Common myeloid progenitor, CD34-positive (primary cell): ENCODE measurements around the gene TCAF2.
A peak's percentile ranks its signal among the peaks of the same experiment; 100 is the strongest.
"Not testable (repeated sequence)": the region's sequence is repeated elsewhere in the genome, so short reads cannot be mapped to it uniquely, and the experiment has no call there.

Source experiments
- CTCF ChIA-PET: fragments of 350-600 bp; sonication (Branson Sonifier 250); formaldehyde crosslinking; loops from one replicate; lab custom pipeline; 2021; ENCODE audit warnings: antibody characterized with exemption; lab: Charles Lee
- POLR2A ChIA-PET: fragments of 350-600 bp; sonication (Branson Sonifier 250); formaldehyde crosslinking; loops from one replicate; lab custom pipeline; 2021; ENCODE audit warnings: antibody characterized with exemption; lab: Charles Lee
- DNase-seq, 3 donors: peaks; one replicate each; pipeline versions ENCODE4 v3.0.0 to v3.0.0-alpha.2; 2013
- H3K27ac ChIP-seq, 2 experiments: 1 replicate in 1 of 2; 2 replicates in 1 of 2; pipeline ENCODE4 v1.7.0; 2013; ENCODE audit warnings: inconsistent platforms in 2 of 2, low read length in 2 of 2, mild to moderate bottlenecking in 2 of 2, low read depth in 1 of 2, moderate library complexity in 1 of 2; ENCODE audit not compliant: severe bottlenecking in 2 of 2, insufficient read depth in 1 of 2, poor library complexity in 1 of 2
- H3K27me3 ChIP-seq, 5 experiments: replicated peaks in 2 of 5; 1 replicate in 3 of 5; 2 replicates in 2 of 5; pipeline versions ENCODE4 v1.6.1 to v1.7.0; 2013; ENCODE audit warnings: low read length in 4 of 5, mild to moderate bottlenecking in 2 of 5, moderate library complexity in 2 of 5, inconsistent platforms in 1 of 5; ENCODE audit not compliant: insufficient read depth in 5 of 5, control insufficient read depth in 4 of 5
- H3K36me3 ChIP-seq, 4 experiments: 1 replicate in 2 of 4; 2 replicates in 2 of 4; pipeline versions ENCODE4 v1.6.1 to v1.7.0; 2013; ENCODE audit warnings: low read length in 3 of 4, control low read depth in 1 of 4, mild to moderate bottlenecking in 1 of 4; ENCODE audit not compliant: control insufficient read depth in 4 of 4, insufficient read depth in 4 of 4
- H3K4me1 ChIP-seq, 4 experiments: 1 replicate in 3 of 4; 2 replicates in 1 of 4; pipeline versions ENCODE4 v1.6.1 to v1.7.1; 2013; ENCODE audit warnings: low read length in 3 of 4, mild to moderate bottlenecking in 3 of 4, control low read depth in 1 of 4, inconsistent platforms in 1 of 4, moderate library complexity in 1 of 4; ENCODE audit not compliant: control insufficient read depth in 4 of 4, insufficient read depth in 4 of 4; ENCODE audit errors: control extremely low read depth in 1 of 4
- H3K4me3 ChIP-seq, 7 experiments: 1 replicate in 4 of 7; 2 replicates in 3 of 7; pipeline versions ENCODE4 v1.5.1 to v1.7.0; 2013; ENCODE audit warnings: mild to moderate bottlenecking in 7 of 7, low read length in 6 of 7, moderate library complexity in 6 of 7, inconsistent platforms in 2 of 7, low read depth in 2 of 7, control low read depth in 1 of 7; ENCODE audit not compliant: insufficient read depth in 4 of 7, control insufficient read depth in 1 of 7; ENCODE audit errors: extremely low read depth in 1 of 7
- H3K9me3 ChIP-seq, 5 experiments: 1 replicate in 4 of 5; 2 replicates in 1 of 5; pipeline versions ENCODE4 v1.6.1 to v1.7.1; 2013; ENCODE audit warnings: low read length in 4 of 5, mild to moderate bottlenecking in 2 of 5, inconsistent platforms in 1 of 5, low read depth in 1 of 5, moderate library complexity in 1 of 5; ENCODE audit not compliant: control insufficient read depth in 4 of 5, insufficient read depth in 2 of 5; ENCODE audit errors: control extremely low read depth in 1 of 5
- WGBS: methylation state at CpG from one replicate; pipeline ENCODE4 v1.1.5; 2013; ENCODE audit not compliant: insufficient coverage; 5-methylcytosine and 5-hydroxymethylcytosine counted together

TCAF2 gene

GRCh38 chr7:143615545-143615944 lies 5.2 kb upstream of the TCAF2 start:
- CTCF ChIA-PET, H3K4me3 ChIP-seq, POLR2A ChIA-PET, H3K27me3 ChIP-seq, H3K27ac ChIP-seq, H3K36me3 ChIP-seq, H3K4me1 ChIP-seq, H3K9me3 ChIP-seq: not testable (repeated sequence)
- peak in 1 of 3 donors; percentile 13 for DNase-seq
- WGBS: no CpG with 5 or more reads among the region's 6 CpGs

GRCh38 chr7:143617204-143617603 lies 3.6 kb upstream of the TCAF2 start:
- H3K27ac ChIP-seq, H3K9me3 ChIP-seq, H3K27me3 ChIP-seq, H3K36me3 ChIP-seq, DNase-seq, H3K4me1 ChIP-seq, CTCF ChIA-PET, POLR2A ChIA-PET, H3K4me3 ChIP-seq: not testable (repeated sequence)
- WGBS: no CpG with 5 or more reads among the region's 1 CpG

- WGBS: no CpG with 5 or more reads among the region's 23 CpGs
- H3K9me3 ChIP-seq, H3K36me3 ChIP-seq, H3K27ac ChIP-seq, DNase-seq, CTCF ChIA-PET, H3K4me3 ChIP-seq, H3K27me3 ChIP-seq, H3K4me1 ChIP-seq, POLR2A ChIA-PET: not testable (repeated sequence)
Observed at GRCh38 chr7:143620058-143620457, 716 bp upstream of the TCAF2 start.

- H3K4me3 ChIP-seq, POLR2A ChIA-PET, H3K4me1 ChIP-seq, H3K27me3 ChIP-seq, H3K36me3 ChIP-seq, DNase-seq, CTCF ChIA-PET, H3K9me3 ChIP-seq, H3K27ac ChIP-seq: not testable (repeated sequence)
- no CpG with 5 or more reads among the region's 16 CpGs for WGBS
Observed at GRCh38 chr7:143621175-143621574, 401 bp downstream of the TCAF2 start.

- H3K27ac ChIP-seq, CTCF ChIA-PET, POLR2A ChIA-PET, DNase-seq, H3K4me3 ChIP-seq, H3K4me1 ChIP-seq, H3K9me3 ChIP-seq, H3K36me3 ChIP-seq, H3K27me3 ChIP-seq: not testable (repeated sequence)
- no CpG with 5 or more reads among the region's 17 CpGs for WGBS
Observed at GRCh38 chr7:143622130-143622529, 1.4 kb downstream of the TCAF2 start.

- H3K36me3 ChIP-seq, H3K9me3 ChIP-seq, POLR2A ChIA-PET, DNase-seq, H3K27me3 ChIP-seq, H3K4me1 ChIP-seq, H3K27ac ChIP-seq, H3K4me3 ChIP-seq, CTCF ChIA-PET: not testable (repeated sequence)
- WGBS: no CpG with 5 or more reads among the region's 5 CpGs
Observed at GRCh38 chr7:143630653-143631052, 9.9 kb downstream of the TCAF2 start.

- H3K36me3 ChIP-seq, H3K4me3 ChIP-seq, H3K27ac ChIP-seq, H3K9me3 ChIP-seq, H3K27me3 ChIP-seq, CTCF ChIA-PET, POLR2A ChIA-PET, DNase-seq, H3K4me1 ChIP-seq: not testable (repeated sequence)
- WGBS: no CpG with 5 or more reads among the region's 4 CpGs
Observed at GRCh38 chr7:143632506-143632905, 11.7 kb downstream of the TCAF2 start.
